Germinal center (tissue), 1 donor: ENCODE results near the gene ATP8B2.
"Not testable (repeated sequence)": the region's sequence is repeated elsewhere in the genome, so short reads cannot be mapped to it uniquely, and the experiment has no call there.

ENCODE experiments used
- DNase-seq: peaks from one replicate; pipeline ENCODE4 v3.0.0; 2012; ENCODE audit warnings: mixed read lengths, low spot score

Gene ATP8B2

GRCh38 chr1:154323493-154323892 lies 1.8 kb upstream of the ATP8B2 start:
- no peak for DNase-seq

- DNase-seq = no peak
Measured at GRCh38 chr1:154324241-154324640, 1.1 kb upstream of the ATP8B2 start.

GRCh38 chr1:154325583-154326545 lies 539 bp downstream of the ATP8B2 start:
- peak; percentile 41 for DNase-seq

- DNase-seq = no peak
Measured at GRCh38 chr1:154326546-154327465, 1.5 kb downstream of the ATP8B2 start.

GRCh38 chr1:154327466-154328317 lies 2.4 kb downstream of the ATP8B2 start:
- peak; percentile 44 for DNase-seq

GRCh38 chr1:154328318-154329151 lies 3.2 kb downstream of the ATP8B2 start:
- peak; percentile 82 for DNase-seq

GRCh38 chr1:154329152-154329521 lies 3.8 kb downstream of the ATP8B2 start:
- no peak for DNase-seq

- DNase-seq = no peak
Measured at GRCh38 chr1:154329551-154330131, 4.3 kb downstream of the ATP8B2 start.

GRCh38 chr1:154330669-154331068 lies 5.3 kb downstream of the ATP8B2 start:
- no peak for DNase-seq

GRCh38 chr1:154334079-154335024 lies 9.0 kb downstream of the ATP8B2 start:
- DNase-seq = no peak

- peak; percentile 88 for DNase-seq
Measured at GRCh38 chr1:154335025-154335714, 9.8 kb downstream of the ATP8B2 start.

- DNase-seq = no peak
Measured at GRCh38 chr1:154337253-154337894, 12.0 kb downstream of the ATP8B2 start.

GRCh38 chr1:154338875-154339274 lies 13.6 kb downstream of the ATP8B2 start:
- no peak for DNase-seq

GRCh38 chr1:154341366-154341765 lies 16.0 kb downstream of the ATP8B2 start:
- DNase-seq = not testable (repeated sequence)

- no peak for DNase-seq
Measured at GRCh38 chr1:154342132-154342531, 16.8 kb downstream of the ATP8B2 start.

- no peak for DNase-seq
Measured at GRCh38 chr1:154342836-154343472, 17.6 kb downstream of the ATP8B2 start.

- DNase-seq = no peak
Measured at GRCh38 chr1:154344977-154345837, 19.9 kb downstream of the ATP8B2 start.
